Measurements from ENCODE around the gene SLC29A4.

GRCh38 chr7:5300366-5300765, 17.6 kb downstream of the SLC29A4 start:
- TF ChIP-seq ZNF274 (IDR thresholded peaks at IDR 0.05; ENCODE audit: low read depth, low read length) (no peak), YY1 (IDR thresholded peaks at IDR 0.05; ENCODE audit: insufficient read depth, insufficient read length) (no peak), SUZ12 (IDR thresholded peaks at IDR 0.05; ENCODE audit: extremely low read depth, insufficient read depth, insufficient read length) (no peak)
